IPS DF 6.9 (cell line): ENCODE results near the gene S100A14.

ENCODE experiments used
- DNase-seq: peaks from one replicate; pipeline ENCODE4 v3.0.0-alpha.2; 2013; ENCODE audit warnings: low read depth, low spot score
- H3K27ac ChIP-seq: one replicate; pipeline ENCODE4 v1.5.1; 2013; ENCODE audit warnings: low read length, control low read depth
- H3K27me3 ChIP-seq: 2 replicates; pipeline ENCODE4 v1.6.1; 2013; ENCODE audit warnings: mild to moderate bottlenecking, low read length; ENCODE audit not compliant: control insufficient read depth, insufficient read depth
- H3K36me3 ChIP-seq: 2 replicates; pipeline ENCODE4 v1.6.1; 2013; ENCODE audit warnings: low read length; ENCODE audit not compliant: control insufficient read depth, insufficient read depth
- H3K4me1 ChIP-seq: 2 replicates; pipeline ENCODE4 v1.6.1; 2013; ENCODE audit warnings: low read length; ENCODE audit not compliant: control insufficient read depth, insufficient read depth
- H3K4me3 ChIP-seq: 2 replicates; pipeline ENCODE4 v1.5.1; 2013; ENCODE audit warnings: mild to moderate bottlenecking, low read length
- H3K9me3 ChIP-seq: 2 replicates; pipeline ENCODE4 v1.6.1; 2013; ENCODE audit warnings: low read length, inconsistent platforms; ENCODE audit not compliant: control insufficient read depth, insufficient read depth
- WGBS: extraction: QIAGEN DNeasy Blood & Tissue Kit; methylation state at CpG from one replicate; pipeline ENCODE4 v1.1.7; 2013; ENCODE audit warnings: mixed read lengths, missing lambda C conversion rate; ENCODE audit not compliant: insufficient read length, insufficient coverage; 5-methylcytosine and 5-hydroxymethylcytosine counted together

Gene S100A14

GRCh38 chr1:153615406-153615805 is 719 bp downstream of the S100A14 start:
- Histone ChIP-seq H3K4me1 (peaks cover 8% of the 10 kb centered on the region), H3K4me3 (no peak overlapping the region), H3K27me3 (no peaks in the 10 kb centered on the region), H3K9me3 (no peaks in the 10 kb centered on the region), H3K36me3 (0 out of 2 replicates have a peak, but pooled peaks cover 2% of the 10 kb centered on the region), H3K27ac (no peak overlapping the region)
- no peak for DNase-seq
- WGBS: no CpG with 5 or more reads among the region's 2 CpGs

DNA sequence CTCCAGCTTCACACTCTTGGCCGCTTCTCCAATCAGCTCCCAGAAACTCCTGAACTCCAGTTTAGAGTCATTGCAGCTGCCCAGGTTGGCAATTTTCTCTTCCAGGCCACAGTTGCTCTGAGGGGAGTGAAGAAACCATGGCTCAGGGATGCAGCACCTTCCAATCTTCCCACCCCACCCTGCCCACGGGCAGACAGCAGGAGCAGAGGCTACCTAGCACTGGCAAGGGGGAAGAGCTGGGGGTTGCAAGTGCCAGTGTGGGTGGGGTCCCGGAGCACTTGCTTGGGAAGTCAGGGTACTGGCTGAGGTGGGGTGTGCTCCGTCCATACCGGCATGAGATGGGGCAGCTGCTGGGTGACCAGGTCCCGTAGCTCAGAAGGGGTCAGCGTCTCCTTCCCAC is 1.2 kb downstream of the S100A14 start:
- 0 out of 2 replicates have a peak, but pooled peaks cover 2% of the 10 kb centered on the region for H3K36me3 ChIP-seq
- no peaks in the 10 kb centered on the region for H3K9me3 ChIP-seq
- H3K27me3 ChIP-seq: no peaks in the 10 kb centered on the region
- H3K4me3 ChIP-seq: no peak overlapping the region
- WGBS: no CpG with 5 or more reads among the region's 7 CpGs
- H3K27ac ChIP-seq: no peak overlapping the region
- peaks cover 8% of the 10 kb centered on the region for H3K4me1 ChIP-seq
- DNase-seq: no peak

- Histone ChIP-seq H3K27me3 (no peaks in the 10 kb centered on the region), H3K4me1 (peaks cover 9% of the 10 kb centered on the region), H3K9me3 (no peaks in the 10 kb centered on the region), H3K27ac (no peak overlapping the region), H3K4me3 (no peak overlapping the region), H3K36me3 (0 out of 2 replicates have a peak, but pooled peaks cover 2% of the 10 kb centered on the region)
- WGBS: no CpG with 5 or more reads among the region's 2 CpGs
- DNase-seq: no peak
Measured at GRCh38 chr1:153614189-153614900, 1.8 kb downstream of the S100A14 start.

DNA sequence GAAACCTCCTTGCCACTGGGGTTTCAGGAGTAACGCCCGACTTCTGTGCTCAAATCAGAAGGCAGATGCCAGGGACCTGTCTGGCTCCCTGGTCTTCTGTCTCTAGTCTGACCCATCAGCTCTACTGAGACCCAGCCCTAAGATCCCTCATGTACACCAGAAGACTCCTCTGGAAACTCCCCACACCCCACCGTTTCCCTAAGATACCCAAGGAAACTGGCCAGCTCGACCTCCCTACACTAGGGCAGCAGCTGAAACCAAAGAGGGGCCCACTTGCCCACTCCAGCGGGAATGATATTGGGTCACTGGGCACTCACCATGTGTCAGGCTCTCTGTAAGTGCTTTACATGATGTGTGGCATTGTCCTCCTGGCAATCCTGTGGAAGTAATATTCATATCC is 2.7 kb downstream of the S100A14 start:
- Histone ChIP-seq H3K36me3 (no peaks in the 10 kb centered on the region), H3K4me3 (no peak overlapping the region), H3K4me1 (peaks cover 14% of the 10 kb centered on the region), H3K27ac (no peak overlapping the region), H3K9me3 (no peaks in the 10 kb centered on the region), H3K27me3 (no peaks in the 10 kb centered on the region)
- WGBS: no CpG with 5 or more reads among the region's 5 CpGs
- DNase-seq: no peak

GRCh38 chr1:153612755-153613331 is 3.3 kb downstream of the S100A14 start, which contains the start of gene S100A16:
S100A16 (minus strand) TSS chr1:153613137; CDS start chr1:153608151, 4,986 bp downstream.
- Histone ChIP-seq H3K36me3 (no peaks in the 10 kb centered on the region), H3K4me3 (peak within 1 kb of the TSS; percentile 1; the same call in 1 of the 2 replicates), H3K9me3 (no peaks in the 10 kb centered on the region), H3K27me3 (no peaks in the 10 kb centered on the region), H3K27ac (no peak within 1 kb of the TSS), H3K4me1 (peaks cover 14% of the 10 kb centered on the region)
- DNase-seq: no peak
- WGBS: no CpG with 5 or more reads among the region's 9 CpGs

- Histone ChIP-seq H3K4me1 (peaks cover 14% of the 10 kb centered on the region), H3K4me3 (no peak overlapping the region; the same call in 1 of the 2 replicates), H3K36me3 (no peaks in the 10 kb centered on the region), H3K9me3 (no peaks in the 10 kb centered on the region), H3K27me3 (no peaks in the 10 kb centered on the region), H3K27ac (no peak overlapping the region)
- DNase-seq: no peak
- no CpG with 5 or more reads among the region's 11 CpGs for WGBS
Measured at GRCh38 chr1:153612111-153612754, 3.9 kb downstream of the S100A14 start.

GRCh38 chr1:153611356-153611755 is 4.8 kb downstream of the S100A14 start:
- no peak for DNase-seq
- Histone ChIP-seq H3K9me3 (no peaks in the 10 kb centered on the region), H3K27ac (no peak overlapping the region), H3K36me3 (no peaks in the 10 kb centered on the region), H3K4me3 (no peak overlapping the region), H3K4me1 (peaks cover 14% of the 10 kb centered on the region), H3K27me3 (no peaks in the 10 kb centered on the region)
- WGBS: no CpG with 5 or more reads among the region's 1 CpG

DNA sequence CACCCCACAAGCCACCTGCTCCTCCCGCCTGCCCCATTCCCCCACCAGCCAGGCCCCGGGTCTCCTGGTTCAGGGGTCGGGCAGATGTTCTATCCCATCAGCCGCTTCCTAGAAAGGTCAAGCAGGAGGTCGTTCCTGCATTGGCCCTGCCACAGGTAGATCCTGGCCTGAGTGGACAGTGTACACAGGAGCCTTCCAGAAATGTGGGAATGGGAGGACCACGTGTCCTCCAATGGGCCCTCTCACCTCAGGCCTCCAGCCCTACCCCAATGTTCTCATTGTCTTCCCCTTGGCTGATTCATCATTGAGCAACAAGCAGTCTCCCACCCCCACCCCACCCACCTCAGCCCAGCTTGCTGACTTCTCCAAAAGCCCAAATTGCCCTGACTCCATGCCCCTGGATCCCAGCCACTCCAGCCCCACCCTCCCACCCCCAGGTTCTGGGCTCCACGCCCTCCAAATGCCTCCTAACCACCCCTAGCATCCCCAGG is 5.3 kb downstream of the S100A14 start:
- H3K9me3 ChIP-seq: no peaks in the 10 kb centered on the region
- no peaks in the 10 kb centered on the region for H3K27me3 ChIP-seq
- peaks cover 14% of the 10 kb centered on the region for H3K4me1 ChIP-seq
- no peak overlapping the region for H3K27ac ChIP-seq
- no peaks in the 10 kb centered on the region for H3K36me3 ChIP-seq
- H3K4me3 ChIP-seq: no peak overlapping the region
- no peak for DNase-seq
- no CpG with 5 or more reads among the region's 7 CpGs for WGBS

GRCh38 chr1:153610334-153610733 is 5.8 kb downstream of the S100A14 start:
- H3K27ac ChIP-seq: no peak overlapping the region
- peaks cover 14% of the 10 kb centered on the region for H3K4me1 ChIP-seq
- no peaks in the 10 kb centered on the region for H3K27me3 ChIP-seq
- no peak overlapping the region for H3K4me3 ChIP-seq
- H3K9me3 ChIP-seq: no peaks in the 10 kb centered on the region
- H3K36me3 ChIP-seq: no peaks in the 10 kb centered on the region
- no CpG with 5 or more reads among the region's 4 CpGs for WGBS
- no peak for DNase-seq

DNA sequence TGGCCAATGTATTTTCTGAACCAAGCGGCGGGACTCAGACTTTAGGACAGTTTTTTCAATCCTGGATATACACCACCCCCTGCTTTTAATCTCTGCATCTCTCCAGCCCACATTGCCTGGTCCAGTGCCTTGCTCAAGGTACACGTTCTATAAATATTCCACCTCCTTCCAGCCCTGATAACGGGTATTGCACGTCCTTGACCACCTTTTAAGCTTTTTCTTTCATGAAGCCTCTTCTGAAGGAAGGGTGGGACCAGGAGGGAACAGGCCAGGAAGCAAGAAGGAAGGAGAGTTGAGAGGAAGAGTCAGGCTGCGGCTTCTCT is 6.6 kb downstream of the S100A14 start:
- no peak overlapping the region for H3K27ac ChIP-seq
- no CpG with 5 or more reads among the region's 6 CpGs for WGBS
- no peaks in the 10 kb centered on the region for H3K27me3 ChIP-seq
- no peaks in the 10 kb centered on the region for H3K36me3 ChIP-seq
- H3K4me1 ChIP-seq: peaks cover 14% of the 10 kb centered on the region
- DNase-seq: no peak
- H3K9me3 ChIP-seq: no peaks in the 10 kb centered on the region
- H3K4me3 ChIP-seq: no peak overlapping the region
